ENCODE results near the gene SUMF2.
A peak's percentile ranks its signal among the peaks of the same experiment; 100 is the strongest.
"Not testable (repeated sequence)": the region's sequence is repeated elsewhere in the genome, so short reads cannot be mapped to it uniquely, and the experiment has no call there.

The SUMF2 gene

DNA sequence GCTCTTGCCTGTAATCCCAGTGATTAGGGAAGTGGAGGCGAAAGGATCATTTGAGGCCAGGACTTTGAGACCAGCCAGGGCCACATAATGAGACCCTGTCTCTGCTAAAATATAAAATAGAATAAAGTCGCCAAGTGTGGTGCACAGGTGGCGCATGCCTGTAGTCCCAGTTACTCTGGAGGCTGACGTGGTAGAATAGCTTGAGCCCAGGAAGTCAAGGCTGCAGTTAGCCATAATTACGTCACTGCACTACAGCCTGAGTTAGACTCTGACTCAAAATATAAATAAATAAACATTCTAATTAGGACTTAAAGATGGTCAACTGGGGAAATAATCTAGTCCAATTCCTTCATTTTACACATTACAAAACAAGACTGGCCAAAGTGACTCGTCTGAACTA lies 41.4 kb downstream of the SUMF2 start:
- peak overlapping the region; percentile 73 for H3K4me3 ChIP-seq (ENCODE audit: low read depth, low read length)
- TF ChIP-seq, protein P1, sequence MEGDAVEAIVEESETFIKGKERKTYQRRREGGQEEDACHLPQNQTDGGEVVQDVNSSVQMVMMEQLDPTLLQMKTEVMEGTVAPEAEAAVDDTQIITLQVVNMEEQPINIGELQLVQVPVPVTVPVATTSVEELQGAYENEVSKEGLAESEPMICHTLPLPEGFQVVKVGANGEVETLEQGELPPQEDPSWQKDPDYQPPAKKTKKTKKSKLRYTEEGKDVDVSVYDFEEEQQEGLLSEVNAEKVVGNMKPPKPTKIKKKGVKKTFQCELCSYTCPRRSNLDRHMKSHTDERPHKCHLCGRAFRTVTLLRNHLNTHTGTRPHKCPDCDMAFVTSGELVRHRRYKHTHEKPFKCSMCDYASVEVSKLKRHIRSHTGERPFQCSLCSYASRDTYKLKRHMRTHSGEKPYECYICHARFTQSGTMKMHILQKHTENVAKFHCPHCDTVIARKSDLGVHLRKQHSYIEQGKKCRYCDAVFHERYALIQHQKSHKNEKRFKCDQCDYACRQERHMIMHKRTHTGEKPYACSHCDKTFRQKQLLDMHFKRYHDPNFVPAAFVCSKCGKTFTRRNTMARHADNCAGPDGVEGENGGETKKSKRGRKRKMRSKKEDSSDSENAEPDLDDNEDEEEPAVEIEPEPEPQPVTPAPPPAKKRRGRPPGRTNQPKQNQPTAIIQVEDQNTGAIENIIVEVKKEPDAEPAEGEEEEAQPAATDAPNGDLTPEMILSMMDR (IDR thresholded peaks at IDR 0.05; ENCODE audit: low read depth, low read length, missing control alignments), result no peak
- peak; percentile 30 for DNase-seq (ENCODE audit: low read depth)

DNA sequence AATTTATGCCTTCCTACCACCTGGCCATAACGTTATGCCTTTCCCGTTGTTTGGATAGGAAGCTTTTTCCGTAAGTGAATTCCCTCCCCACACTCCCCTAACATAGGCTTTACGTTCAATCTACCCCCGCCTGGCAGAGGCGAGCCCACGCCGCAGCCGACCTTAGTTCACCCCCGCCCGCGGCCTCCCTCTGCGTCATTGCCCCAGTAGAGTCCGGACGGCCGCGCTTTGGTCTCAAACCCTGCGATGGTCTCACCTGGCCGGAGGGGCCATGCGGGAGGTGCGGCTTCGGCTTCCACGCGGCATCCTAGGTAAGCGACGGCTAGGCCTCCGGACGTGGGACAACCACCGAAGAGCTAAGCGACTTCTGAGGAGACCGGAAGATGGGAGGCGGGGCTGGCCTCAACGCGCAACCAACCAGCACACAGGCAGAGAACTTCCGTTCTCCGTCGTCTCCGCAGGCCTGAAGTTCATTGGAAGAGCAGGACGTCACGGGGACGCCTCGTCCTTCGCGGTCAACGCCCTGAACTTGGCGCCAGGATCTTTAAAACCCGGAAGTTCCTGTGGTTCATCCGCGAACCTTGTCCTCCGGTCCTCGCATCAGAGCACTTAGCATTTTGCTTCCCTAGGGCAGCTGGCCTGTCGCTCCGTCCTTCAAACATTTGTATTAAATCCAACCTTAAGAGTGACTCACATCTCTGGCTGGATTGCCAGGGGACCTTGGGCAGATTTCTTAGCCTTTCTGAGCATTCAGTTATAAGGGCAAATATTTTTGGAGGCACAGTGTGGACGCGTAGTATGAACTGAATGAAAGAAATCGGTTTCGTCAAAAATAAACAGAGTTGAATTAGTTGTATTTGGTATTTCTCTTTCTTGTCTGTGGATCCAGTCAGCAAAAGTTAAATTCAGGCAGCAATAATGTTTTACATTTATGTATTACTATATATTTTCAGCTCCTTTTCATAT lies 42.3 kb downstream of the SUMF2 start, which contains the start of gene CHCHD2:
TSS of gene CHCHD2 (minus strand) at position 369 of the 966 bp plus-strand sequence. CDS start at position 306, 63 bp downstream.
- TF ChIP-seq, protein P1 (IDR thresholded peaks at IDR 0.05; ENCODE audit: low read depth, low read length, missing control alignments), result no peak
- peak; percentile 99 for DNase-seq (ENCODE audit: low read depth)
- H3K4me3 ChIP-seq (ENCODE audit: low read depth, low read length), result peak within 1 kb of the TSS; percentile 73

DNA sequence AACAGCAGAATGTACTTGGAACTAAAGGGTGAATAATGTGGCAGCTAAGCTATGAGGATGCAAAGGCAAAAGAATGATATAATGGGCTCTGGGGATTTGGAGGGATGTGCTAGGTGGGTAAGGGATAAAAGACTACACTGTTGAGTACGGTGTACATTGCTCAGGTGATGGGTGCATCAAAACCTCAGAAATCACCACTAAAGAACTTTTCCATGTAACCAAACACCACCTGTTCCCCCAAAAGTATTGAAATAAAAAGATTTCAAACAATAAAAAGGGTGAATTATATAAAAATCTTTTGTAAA lies 43.8 kb downstream of the SUMF2 start:
- no peak overlapping the region for H3K4me3 ChIP-seq (ENCODE audit: low read depth, low read length)
- TF ChIP-seq, protein P1 (IDR thresholded peaks at IDR 0.05; ENCODE audit: low read depth, low read length, missing control alignments), result no peak
- DNase-seq (ENCODE audit: low read depth), result no peak

DNA sequence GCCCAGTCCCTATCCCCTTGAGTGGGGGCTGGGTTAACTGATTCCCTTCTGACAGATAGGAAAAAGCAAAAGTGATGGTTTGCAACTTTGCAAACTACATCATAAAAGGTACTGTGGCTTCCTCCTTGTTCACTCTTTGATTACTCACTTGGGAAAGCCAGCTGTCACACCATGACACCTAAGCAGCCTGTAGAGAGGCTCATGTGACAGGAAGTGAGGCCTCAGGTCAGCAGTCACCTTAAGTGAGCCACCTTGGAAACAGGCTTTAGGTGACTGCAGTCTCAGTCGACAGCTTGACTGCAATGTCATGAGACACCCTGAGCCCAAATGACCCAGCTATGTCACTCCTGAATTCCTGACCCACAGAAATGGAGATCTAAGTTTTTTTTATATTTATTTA lies 46.5 kb downstream of the SUMF2 start:
- no peak for DNase-seq (ENCODE audit: low read depth)
- TF ChIP-seq, protein P1 (IDR thresholded peaks at IDR 0.05; ENCODE audit: low read depth, low read length, missing control alignments), result no peak
- no peak overlapping the region for H3K4me3 ChIP-seq (ENCODE audit: low read depth, low read length)

DNA sequence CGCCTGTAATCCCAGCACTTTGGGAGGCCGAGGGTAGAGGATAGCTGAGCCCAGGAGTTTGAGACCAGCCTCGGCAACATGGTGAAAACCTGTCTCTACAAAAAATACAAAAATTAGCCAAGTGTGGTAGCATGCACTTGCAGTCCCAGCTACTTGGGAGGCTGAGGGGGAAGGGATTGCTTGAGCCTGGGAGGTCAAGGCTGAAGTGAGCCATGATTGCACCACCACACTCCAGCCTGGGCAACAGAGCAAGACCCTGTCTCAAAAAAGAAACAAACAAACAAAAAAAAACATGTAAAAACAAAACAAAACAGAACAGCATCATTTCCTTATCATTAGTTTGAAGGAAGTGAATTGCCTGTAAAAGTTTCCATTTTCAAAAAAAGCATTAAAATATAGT lies 48.2 kb downstream of the SUMF2 start:
- not testable (repeated sequence) for H3K4me3 ChIP-seq (ENCODE audit: low read depth, low read length); DNase-seq (ENCODE audit: low read depth)

DNA sequence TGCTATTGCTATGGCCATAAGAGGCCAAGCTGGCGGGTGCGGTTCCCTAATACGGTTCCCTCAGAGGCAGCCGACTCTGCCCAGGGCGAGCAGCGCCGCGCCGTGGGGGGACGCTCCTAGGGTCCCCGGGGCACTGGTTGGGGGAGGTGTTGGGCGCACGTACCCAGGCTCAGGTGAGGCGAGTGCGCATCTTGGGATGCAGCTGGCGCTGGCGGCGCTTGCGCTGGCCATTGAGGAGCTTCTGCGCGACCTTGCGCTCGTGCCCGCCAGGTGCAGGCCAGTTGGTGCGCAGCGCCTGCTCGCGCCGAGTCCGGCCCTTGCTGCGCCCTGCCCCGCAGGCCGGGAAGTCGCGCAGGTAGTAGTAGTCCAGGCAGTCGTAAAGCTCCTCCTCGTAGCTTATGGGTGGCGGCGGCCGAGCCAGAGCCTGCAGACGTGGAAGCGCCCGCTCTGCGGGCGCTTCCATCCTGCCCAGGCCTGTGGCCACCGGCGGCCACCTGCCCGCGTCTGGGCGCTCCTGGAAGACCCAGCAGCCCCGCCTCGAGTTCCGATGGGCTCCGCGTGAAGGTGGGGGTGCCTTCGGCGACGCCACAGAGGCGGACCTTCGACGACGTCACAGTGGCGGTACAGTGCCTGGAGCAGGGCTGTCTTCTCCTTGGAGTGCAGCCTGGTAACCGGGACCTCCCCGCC lies 51.9 kb downstream of the SUMF2 start, which contains the start of gene NUPR2:
TSS of gene NUPR2 (minus strand) at position 566 of the 687 bp plus-strand sequence. CDS start at position 463, 103 bp downstream.
- H3K4me3 ChIP-seq (ENCODE audit: low read depth, low read length), result no peak within 1 kb of the TSS
- no peak for DNase-seq (ENCODE audit: low read depth)
- TF ChIP-seq, protein P1 (IDR thresholded peaks at IDR 0.05; ENCODE audit: low read depth, low read length, missing control alignments), result no peak

DNA sequence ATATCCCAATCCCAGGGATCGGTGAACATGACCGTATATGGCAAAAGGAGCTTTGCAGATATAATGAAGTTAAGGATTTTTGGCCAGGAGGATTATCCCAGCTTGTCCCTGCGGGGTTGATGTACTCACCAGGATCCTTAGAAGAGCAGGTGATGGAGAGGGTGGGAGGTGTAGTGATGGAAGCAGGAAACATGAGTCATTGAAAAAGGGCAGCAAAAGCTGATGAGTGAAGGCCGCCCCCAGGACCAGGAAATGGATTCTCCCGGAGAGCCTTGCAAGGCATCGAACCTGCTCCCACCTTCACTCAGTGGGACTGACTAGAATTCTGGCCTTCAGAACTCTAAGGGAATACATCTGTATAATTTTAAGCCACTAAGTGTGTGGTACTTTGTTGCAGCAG lies 57.4 kb downstream of the SUMF2 start:
- no peak for DNase-seq (ENCODE audit: low read depth)
- TF ChIP-seq, protein P1 (IDR thresholded peaks at IDR 0.05; ENCODE audit: low read depth, low read length, missing control alignments), result no peak
- H3K4me3 ChIP-seq (ENCODE audit: low read depth, low read length), result no peak overlapping the region

All from GM12864 (cell line).